A673 (cell line): ENCODE measurements around the gene RFFL. TPM values are rescaled to one million over a fixed set of nuclear protein-coding genes. Genes with fewer than 3 reads are reported as not detected.

Experiments
- BruUV-seq: library from RNA; stranded (reverse); fragments of 400-500 nt; replicated peaks from 2 replicates; lab custom pipeline; 2021; lab: Mats Ljungman, UMichigan
- CTCF ChIA-PET: fragments of 300-600 bp; sonication (Branson Sonifier 250); formaldehyde crosslinking; loops from one replicate; lab custom pipeline; 2022; ENCODE audit warnings: antibody characterized with exemption; lab: Charles Lee
- POLR2A ChIA-PET: fragments of 300-600 bp; sonication (Branson Sonifier 250); formaldehyde crosslinking; loops from one replicate; lab custom pipeline; 2022; ENCODE audit warnings: antibody characterized with exemption; ENCODE audit not compliant: low non-redundant PET; lab: Charles Lee
- DNase-seq: peaks from one replicate; pipeline ENCODE4 v3.0.0-alpha.2; 2015; ENCODE audit warnings: low spot score
- H3K27ac ChIP-seq: fragments of 200-600 bp; sonication (generic); 2 replicates; pipeline ENCODE4 v1.5.1; 2016; ENCODE audit warnings: mixed run types, low read depth, mild to moderate bottlenecking, mixed read lengths, antibody characterized with exemption, low read length; ENCODE audit not compliant: poor library complexity, severe bottlenecking
- H3K27me3 ChIP-seq: fragments of 200-600 bp; sonication (generic); replicated peaks from 2 replicates; pipeline ENCODE4 v1.6.1; 2017; ENCODE audit warnings: mixed run types, low read depth, mild to moderate bottlenecking, mixed read lengths, antibody characterized with exemption, low read length; ENCODE audit not compliant: insufficient read depth, poor library complexity
- H3K36me3 ChIP-seq: fragments of 200-600 bp; sonication (generic); 2 replicates; pipeline ENCODE4 v1.6.1; 2016; ENCODE audit warnings: mixed run types, mild to moderate bottlenecking, mixed read lengths, antibody characterized with exemption, low read length; ENCODE audit not compliant: insufficient read depth, poor library complexity, severe bottlenecking
- H3K4me1 ChIP-seq: fragments of 200-600 bp; sonication (generic); 2 replicates; pipeline ENCODE4 v1.6.1; 2017; ENCODE audit warnings: mixed run types, mild to moderate bottlenecking, mixed read lengths, antibody characterized with exemption, low read length; ENCODE audit not compliant: insufficient read depth, poor library complexity, severe bottlenecking
- H3K4me3 ChIP-seq: fragments of 200-600 bp; sonication (generic); 2 replicates; pipeline ENCODE4 v1.5.1; 2016; ENCODE audit warnings: low read depth, mixed run types, mild to moderate bottlenecking, mixed read lengths, low read length; ENCODE audit not compliant: poor library complexity, severe bottlenecking
- H3K9me3 ChIP-seq: fragments of 200-600 bp; sonication (generic); 2 replicates; pipeline ENCODE4 v1.6.1; 2016; ENCODE audit warnings: mixed run types, low read depth, mild to moderate bottlenecking, mixed read lengths, antibody characterized with exemption, low read length; ENCODE audit not compliant: poor library complexity, severe bottlenecking
- EZH2 ChIP-seq: fragments of 200-600 bp; sonication (generic); IDR thresholded peaks from 2 replicates; pipeline ENCODE4 v1.6.1; 2017; ENCODE audit warnings: borderline replicate concordance, low read depth, mild to moderate bottlenecking, mixed read lengths, antibody characterized with exemption, low read length; ENCODE audit not compliant: poor library complexity, severe bottlenecking
- intact Hi-C: fragments of 100-400 bp; cut with micrococcal nuclease; formaldehyde crosslinking; loops from one replicate; pipeline ENCODE4 v1.10.0; 2022; ENCODE audit not compliant: unreplicated experiment
- total RNA-seq: library from RNA; stranded (reverse); gene quantifications from 2 replicates; pipeline ENCODE4 v1.2.3, GENCODE V29; 2021
- TF ChIP-seq, protein P1 (sequence below): fragments of 300-800, 200-600 bp; sonication (generic); conservative IDR thresholded peaks from 2 replicates; pipeline ENCODE4 v1.5.1; 2017; ENCODE audit warnings: low read depth, mild to moderate bottlenecking, antibody characterized with exemption, low read length, moderate library complexity, mixed read lengths

RFFL gene
- total RNA-seq, 1 experiment from 2014 or later = 10.5 TPM

DNA sequence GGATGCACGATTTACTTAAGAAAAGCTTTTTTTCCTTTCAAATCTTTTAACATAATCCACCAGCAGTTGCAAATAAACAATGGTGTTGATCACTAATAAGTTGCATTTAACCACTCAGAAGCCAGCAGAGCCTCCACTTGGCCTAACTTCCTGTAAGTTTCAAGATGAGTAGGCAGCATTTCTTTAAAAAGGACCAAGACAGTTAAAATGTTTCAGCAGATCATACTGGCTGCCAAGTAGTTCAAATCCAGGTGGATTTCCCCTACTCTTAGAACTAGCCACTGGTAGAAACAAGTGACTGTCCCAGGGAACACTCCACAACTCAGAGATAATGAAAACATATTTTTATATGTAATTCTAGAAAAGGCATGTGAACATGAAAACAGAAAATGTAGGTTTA is 17.0 kb upstream of the RFFL start:
- ChIA-PET CTCF (no interaction called here), POLR2A (no interaction called here)
- BruUV-seq = no TSS peak
- intact Hi-C loops = no loop called here
- H3K36me3 ChIP-seq = no peaks in the 10 kb centered on the region
- no peak for DNase-seq
- H3K27me3 ChIP-seq = no peaks in the 10 kb centered on the region
- H3K27ac ChIP-seq = no peak overlapping the region
- H3K4me3 ChIP-seq = no peak overlapping the region
- H3K9me3 ChIP-seq = no peaks in the 10 kb centered on the region
- TF ChIP-seq, protein P1, sequence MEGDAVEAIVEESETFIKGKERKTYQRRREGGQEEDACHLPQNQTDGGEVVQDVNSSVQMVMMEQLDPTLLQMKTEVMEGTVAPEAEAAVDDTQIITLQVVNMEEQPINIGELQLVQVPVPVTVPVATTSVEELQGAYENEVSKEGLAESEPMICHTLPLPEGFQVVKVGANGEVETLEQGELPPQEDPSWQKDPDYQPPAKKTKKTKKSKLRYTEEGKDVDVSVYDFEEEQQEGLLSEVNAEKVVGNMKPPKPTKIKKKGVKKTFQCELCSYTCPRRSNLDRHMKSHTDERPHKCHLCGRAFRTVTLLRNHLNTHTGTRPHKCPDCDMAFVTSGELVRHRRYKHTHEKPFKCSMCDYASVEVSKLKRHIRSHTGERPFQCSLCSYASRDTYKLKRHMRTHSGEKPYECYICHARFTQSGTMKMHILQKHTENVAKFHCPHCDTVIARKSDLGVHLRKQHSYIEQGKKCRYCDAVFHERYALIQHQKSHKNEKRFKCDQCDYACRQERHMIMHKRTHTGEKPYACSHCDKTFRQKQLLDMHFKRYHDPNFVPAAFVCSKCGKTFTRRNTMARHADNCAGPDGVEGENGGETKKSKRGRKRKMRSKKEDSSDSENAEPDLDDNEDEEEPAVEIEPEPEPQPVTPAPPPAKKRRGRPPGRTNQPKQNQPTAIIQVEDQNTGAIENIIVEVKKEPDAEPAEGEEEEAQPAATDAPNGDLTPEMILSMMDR = no peak
- no peak for TF ChIP-seq EZH2
- H3K4me1 ChIP-seq = peaks cover 21% of the 10 kb centered on the region

DNA sequence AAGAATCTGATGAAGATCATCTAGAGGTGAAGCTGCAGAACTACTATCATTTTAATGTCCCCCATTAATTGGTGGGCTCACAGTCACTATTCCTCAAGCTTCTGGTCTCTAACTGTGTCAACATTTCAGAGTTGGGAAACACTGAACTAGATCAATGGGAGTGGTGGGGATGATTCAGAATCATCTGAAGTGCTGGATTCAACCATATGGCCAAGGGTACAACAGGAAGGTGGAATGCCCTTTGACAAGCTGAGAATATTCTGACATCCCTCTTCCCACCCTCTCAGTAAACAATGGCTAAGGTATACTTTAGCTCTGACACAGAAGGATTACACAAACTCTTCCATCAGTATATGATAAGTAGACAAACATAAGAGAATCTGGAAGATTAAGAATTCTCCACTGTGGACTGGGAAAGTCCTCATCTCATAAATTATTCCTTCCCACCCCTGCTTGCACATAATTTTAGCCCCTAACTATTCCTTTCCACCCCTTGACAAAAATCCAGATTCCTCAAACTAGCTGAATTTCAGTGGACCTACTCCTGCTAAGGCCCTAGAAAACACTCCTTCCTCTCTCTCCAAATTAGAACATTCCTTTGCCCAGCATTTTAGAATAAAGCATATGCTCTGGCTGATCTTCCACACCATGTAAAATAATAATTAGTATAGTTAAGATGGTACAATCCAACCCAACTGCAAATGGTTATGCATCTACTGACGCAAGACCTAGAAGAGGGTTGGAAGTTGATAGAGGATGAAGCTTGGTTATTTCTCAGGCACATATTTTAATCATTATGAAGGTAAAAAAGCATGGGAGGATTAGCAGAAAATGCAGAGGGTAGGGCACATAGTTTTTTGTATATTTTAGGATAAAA is 16.3 kb upstream of the RFFL start:
- no peak for DNase-seq
- Histone ChIP-seq H3K27me3 (no peaks in the 10 kb centered on the region), H3K9me3 (no peaks in the 10 kb centered on the region), H3K4me3 (no peak overlapping the region), H3K36me3 (no peaks in the 10 kb centered on the region), H3K27ac (no peak overlapping the region), H3K4me1 (peaks cover 21% of the 10 kb centered on the region)
- CTCF ChIA-PET = no interaction called here
- no TSS peak for BruUV-seq
- no peak for TF ChIP-seq EZH2
- intact Hi-C loops = no loop called here
- POLR2A ChIA-PET = no interaction called here

DNA sequence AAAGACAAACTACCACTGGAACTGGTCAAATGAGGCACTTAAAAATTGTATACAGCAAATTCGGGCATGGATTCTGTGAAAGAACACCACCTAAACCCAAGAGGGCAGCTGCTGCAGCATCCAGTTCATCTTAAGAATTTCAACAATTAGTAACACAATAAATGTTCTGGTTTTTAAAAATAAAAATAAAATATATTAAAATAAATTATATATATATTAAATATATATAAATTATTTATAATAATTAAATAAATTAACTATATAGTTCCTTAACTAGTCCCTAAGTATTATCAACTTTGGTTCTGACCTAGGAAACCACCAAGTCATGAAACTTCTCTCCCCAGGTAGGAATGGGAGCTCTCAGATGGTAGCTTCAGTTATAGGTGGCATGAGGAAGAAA is 13.4 kb upstream of the RFFL start:
- DNase-seq = no peak
- Histone ChIP-seq H3K36me3 (no peaks in the 10 kb centered on the region), H3K27me3 (no peaks in the 10 kb centered on the region), H3K27ac (no peak overlapping the region), H3K9me3 (no peaks in the 10 kb centered on the region), H3K4me1 (peaks cover 7% of the 10 kb centered on the region), H3K4me3 (no peak overlapping the region)
- intact Hi-C loops = no loop called here
- TF ChIP-seq EZH2 = no peak
- TF ChIP-seq, protein P1 = no peak
- no TSS peak for BruUV-seq
- POLR2A ChIA-PET = no interaction called here
- CTCF ChIA-PET = no interaction called here
